ENCODE results near the gene RAB5IF.

RAB5IF gene

GRCh38 chr20:36591281-36591680 is 14.3 kb upstream of the RAB5IF start:
- H3K79me2 ChIP-seq (ENCODE audit: insufficient read depth, low read length): no peaks in the 10 kb centered on the region
- H3K9ac ChIP-seq (ENCODE audit: low read length): no peak overlapping the region
- H3F3A ChIP-seq (ENCODE audit: insufficient read depth): peaks cover 30% of the 10 kb centered on the region
- H2AFZ ChIP-seq (ENCODE audit: low read depth, low read length, severe bottlenecking): no peak overlapping the region
- no peak overlapping the region for H3K4me2 ChIP-seq (ENCODE audit: low read depth, low read length, poor library complexity, severe bottlenecking)
- no peaks in the 10 kb centered on the region for H3K36me3 ChIP-seq (ENCODE audit: low read length)
- TF ChIP-seq CTCF (IDR thresholded peaks at IDR 0.05; ENCODE audit: insufficient read depth, low read length, poor library complexity, severe bottlenecking): no peak
- no peak for TF ChIP-seq EZH2phosphoT487 (conservative IDR thresholded peaks at IDR 0.05; ENCODE audit: low read length)
- H3K9me3 ChIP-seq (ENCODE audit: insufficient read depth, low read length): no peaks in the 10 kb centered on the region
- no peaks in the 10 kb centered on the region for H4K20me1 ChIP-seq (ENCODE audit: low read depth, low read length)
- H3K27ac ChIP-seq (ENCODE audit: low read depth, low read length): no peak overlapping the region
- no peaks in the 10 kb centered on the region for H3K27me3 ChIP-seq (ENCODE audit: low read length)
- no peak overlapping the region for H3K4me3 ChIP-seq (ENCODE audit: insufficient read depth, low read length, poor library complexity, severe bottlenecking)
- no peaks in the 10 kb centered on the region for H3K9me2 ChIP-seq (replicated peaks; ENCODE audit: insufficient read depth, low read length)

- H3K9ac ChIP-seq (ENCODE audit: low read length): no peak overlapping the region
- no peaks in the 10 kb centered on the region for H3K9me3 ChIP-seq (ENCODE audit: insufficient read depth, low read length)
- no peak overlapping the region for H2AFZ ChIP-seq (ENCODE audit: low read depth, low read length, severe bottlenecking)
- no peak for TF ChIP-seq CTCF (IDR thresholded peaks at IDR 0.05; ENCODE audit: insufficient read depth, low read length, poor library complexity, severe bottlenecking)
- no peak for TF ChIP-seq EZH2phosphoT487 (conservative IDR thresholded peaks at IDR 0.05; ENCODE audit: low read length)
- H3F3A ChIP-seq (ENCODE audit: insufficient read depth): peaks cover 30% of the 10 kb centered on the region
- no peaks in the 10 kb centered on the region for H3K36me3 ChIP-seq (ENCODE audit: low read length)
- no peak overlapping the region for H3K4me2 ChIP-seq (ENCODE audit: low read depth, low read length, poor library complexity, severe bottlenecking)
- no peak overlapping the region for H3K27ac ChIP-seq (ENCODE audit: low read depth, low read length)
- H3K9me2 ChIP-seq (replicated peaks; ENCODE audit: insufficient read depth, low read length): no peaks in the 10 kb centered on the region
- H4K20me1 ChIP-seq (ENCODE audit: low read depth, low read length): no peaks in the 10 kb centered on the region
- no peaks in the 10 kb centered on the region for H3K27me3 ChIP-seq (ENCODE audit: low read length)
- H3K79me2 ChIP-seq (ENCODE audit: insufficient read depth, low read length): no peaks in the 10 kb centered on the region
- H3K4me3 ChIP-seq (ENCODE audit: insufficient read depth, low read length, poor library complexity, severe bottlenecking): no peak overlapping the region
These were observed 13.5 kb upstream of the RAB5IF start for GRCh38 chr20:36591854-36592641.

GRCh38 chr20:36593347-36593929 is 12.1 kb upstream of the RAB5IF start:
- H3K4me3 ChIP-seq (ENCODE audit: insufficient read depth, low read length, poor library complexity, severe bottlenecking): no peak overlapping the region
- no peaks in the 10 kb centered on the region for H3K36me3 ChIP-seq (ENCODE audit: low read length)
- TF ChIP-seq CTCF (IDR thresholded peaks at IDR 0.05; ENCODE audit: insufficient read depth, low read length, poor library complexity, severe bottlenecking) (no peak), EZH2phosphoT487 (conservative IDR thresholded peaks at IDR 0.05; ENCODE audit: low read length) (no peak)

More at GRCh38 chr20:36593347-36593929, 12.1 kb upstream of the RAB5IF start:
- Histone ChIP-seq H3K27me3 (ENCODE audit: low read length) (no peaks in the 10 kb centered on the region), H3K9me3 (ENCODE audit: insufficient read depth, low read length) (no peaks in the 10 kb centered on the region), H3K9me2 (replicated peaks; ENCODE audit: insufficient read depth, low read length) (no peaks in the 10 kb centered on the region), H4K20me1 (ENCODE audit: low read depth, low read length) (no peaks in the 10 kb centered on the region), H3K27ac (ENCODE audit: low read depth, low read length) (peak overlapping the region; percentile 89), H3F3A (ENCODE audit: insufficient read depth) (peaks cover 30% of the 10 kb centered on the region), H3K79me2 (ENCODE audit: insufficient read depth, low read length) (no peaks in the 10 kb centered on the region), H2AFZ (ENCODE audit: low read depth, low read length, severe bottlenecking) (no peak overlapping the region), H3K4me2 (ENCODE audit: low read depth, low read length, poor library complexity, severe bottlenecking) (peak overlapping the region; percentile 45), H3K9ac (ENCODE audit: low read length) (peak overlapping the region; percentile 31)
